ENCODE measurements around the gene ANK3. TPM values are rescaled to one million over a fixed set of nuclear protein-coding genes. Genes with fewer than 3 reads are reported as not detected.

ANK3 gene
- total RNA-seq, 1 donor from 2014 or later, result 24.6 TPM

- peak; percentile 73 for DNase-seq (ENCODE audit: low read depth)
Measured at GRCh38 chr10:60282771-60283353, 106.8 kb downstream of the ANK3 start.

- DNase-seq (ENCODE audit: low read depth), result peak; percentile 73
Measured at GRCh38 chr10:60281792-60282353, 107.8 kb downstream of the ANK3 start.

- DNase-seq (ENCODE audit: low read depth), result peak; percentile 88
Measured at GRCh38 chr10:60281331-60281730, 108.3 kb downstream of the ANK3 start.

- DNase-seq (ENCODE audit: low read depth), result no peak
Measured at GRCh38 chr10:60280475-60280874, 109.2 kb downstream of the ANK3 start.

- DNase-seq (ENCODE audit: low read depth), result no peak
Measured at GRCh38 chr10:60277656-60278055, 112.0 kb downstream of the ANK3 start.

GRCh38 chr10:60276232-60276631 lies 113.4 kb downstream of the ANK3 start:
- DNase-seq (ENCODE audit: low read depth), result no peak

- no peak for DNase-seq (ENCODE audit: low read depth)
Measured at GRCh38 chr10:60271319-60272040, 118.2 kb downstream of the ANK3 start.

GRCh38 chr10:60270426-60270825 lies 119.2 kb downstream of the ANK3 start:
- DNase-seq (ENCODE audit: low read depth), result no peak

GRCh38 chr10:60267802-60268201 lies 121.9 kb downstream of the ANK3 start:
- DNase-seq (ENCODE audit: low read depth), result no peak

GRCh38 chr10:60266513-60266912 lies 123.2 kb downstream of the ANK3 start:
- no peak for DNase-seq (ENCODE audit: low read depth)

GRCh38 chr10:60262647-60263126 lies 127.0 kb downstream of the ANK3 start:
- no peak for DNase-seq (ENCODE audit: low read depth)

- no peak for DNase-seq (ENCODE audit: low read depth)
Measured at GRCh38 chr10:60260321-60260720, 129.4 kb downstream of the ANK3 start.

GRCh38 chr10:60258429-60258797 lies 131.3 kb downstream of the ANK3 start:
- no peak for DNase-seq (ENCODE audit: low read depth)

- no peak for DNase-seq (ENCODE audit: low read depth)
Measured at GRCh38 chr10:60257767-60258428, 131.8 kb downstream of the ANK3 start.

- no peak for DNase-seq (ENCODE audit: low read depth)
Measured at GRCh38 chr10:60254776-60255175, 134.9 kb downstream of the ANK3 start.

- no peak for DNase-seq (ENCODE audit: low read depth)
Measured at GRCh38 chr10:60253484-60253883, 136.2 kb downstream of the ANK3 start.

- DNase-seq (ENCODE audit: low read depth), result no peak
Measured at GRCh38 chr10:60252688-60253087, 137.0 kb downstream of the ANK3 start.

- DNase-seq (ENCODE audit: low read depth), result no peak
Measured at GRCh38 chr10:60246382-60246781, 143.3 kb downstream of the ANK3 start.

GRCh38 chr10:60239228-60239627 lies 150.4 kb downstream of the ANK3 start:
- no peak for DNase-seq (ENCODE audit: low read depth)

- DNase-seq (ENCODE audit: low read depth), result no peak
Measured at GRCh38 chr10:60238759-60239100, 150.9 kb downstream of the ANK3 start.

- peak; percentile 22 for DNase-seq (ENCODE audit: low read depth)
Measured at GRCh38 chr10:60237977-60238758, 151.5 kb downstream of the ANK3 start.

Measured in myocyte (in vitro differentiated cells).